Activated T-cell treated with anti-CD3 and anti-CD28 coated beads, Interleukin-2, amount 50 U/mL, for 4 hours (primary cell): Measurements from ENCODE around the gene MPP1. TPM values are rescaled to one million over a fixed set of nuclear protein-coding genes. Genes with fewer than 3 reads are reported as not detected.
A peak's percentile ranks its signal among the peaks of the same experiment; 100 is the strongest.
"Not testable (repeated sequence)": the region's sequence is repeated elsewhere in the genome, so short reads cannot be mapped to it uniquely, and the experiment has no call there.

Experiments used
- ATAC-seq, 2 donors: fragments of 200-7000 bp; cut with Tn5 transposase; one replicate each; pipeline ENCODE4 v1.10.0; 2021
- DNase-seq: peaks from one replicate; pipeline ENCODE4 v3.0.0-alpha.2; 2020
- H3K27me3 Mint-ChIP-seq: one replicate; pipeline ENCODE4 v1.8.0; 2021; ENCODE audit warnings: low read depth, mixed read lengths
- H3K36me3 Mint-ChIP-seq: one replicate; pipeline ENCODE4 v1.8.0; 2022; ENCODE audit warnings: mixed read lengths; ENCODE audit not compliant: insufficient read depth
- H3K4me1 Mint-ChIP-seq: one replicate; pipeline ENCODE4 v1.8.0; 2021; ENCODE audit warnings: low read depth, mixed read lengths
- H3K4me3 Mint-ChIP-seq: one replicate; pipeline ENCODE4 v1.8.0; 2021; ENCODE audit warnings: mild to moderate bottlenecking, moderate library complexity, mixed read lengths
- H3K9me3 Mint-ChIP-seq: one replicate; pipeline ENCODE4 v1.8.0; 2021; ENCODE audit warnings: mixed read lengths
- total RNA-seq, 3 donors: library from RNA; stranded (reverse); gene quantifications; one replicate each; pipeline ENCODE4 v1.2.1, GENCODE V29; 2021

MPP1 gene
- 1 to 10 TPM; 8.0 to 8.8 (median 8.0) TPM for total RNA-seq

- peaks cover 37% of the 10 kb centered on the region for H3K4me1 Mint-ChIP-seq
- ATAC-seq = peak; percentile 88 to 91
- peak within 1 kb of the TSS; percentile 75 for H3K4me3 Mint-ChIP-seq
- no peaks in the 10 kb centered on the region for H3K27me3 Mint-ChIP-seq
- H3K36me3 Mint-ChIP-seq = no peaks in the 10 kb centered on the region
- peak; percentile 72 for DNase-seq
- no peaks in the 10 kb centered on the region for H3K9me3 Mint-ChIP-seq
Observed at GRCh38 chrX:154804957-154805695, at the start of gene MPP1. TSS of gene MPP1 (minus strand) at chrX:154805485. CDS start at chrX:154805373, 112 bp downstream.

DNA sequence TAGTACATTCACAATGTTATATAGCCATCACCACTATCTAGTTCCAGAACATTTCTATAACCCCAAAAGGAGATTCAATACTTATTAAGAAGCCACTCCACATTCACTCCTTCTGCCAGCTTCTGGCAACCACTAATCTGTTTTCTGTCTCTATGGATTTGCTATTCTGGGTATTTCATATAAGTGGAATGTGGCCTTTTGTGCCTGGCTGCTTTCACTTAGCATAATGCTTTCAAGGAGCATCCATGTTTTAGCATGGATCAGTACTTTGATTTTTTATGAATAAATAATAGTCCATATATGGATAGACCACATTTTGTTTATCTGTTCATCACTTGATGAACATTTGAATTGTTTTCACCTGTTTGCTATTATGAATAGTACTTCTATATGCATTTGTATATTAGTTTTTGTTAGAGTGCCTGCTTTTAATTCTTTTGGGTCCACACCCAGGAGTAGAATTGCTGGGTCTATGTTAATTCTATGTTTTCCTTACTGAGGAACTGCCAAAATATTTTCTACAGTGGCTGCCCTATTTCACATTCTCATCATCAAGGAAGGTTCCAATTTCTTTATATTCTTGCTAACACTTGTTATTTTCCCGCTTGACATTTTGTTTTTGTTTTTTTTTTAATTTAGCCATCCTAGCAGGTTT, 45.8 kb upstream of the MPP1 start:
- H3K36me3 Mint-ChIP-seq = peaks cover 3% of the 10 kb centered on the region
- H3K4me1 Mint-ChIP-seq = no peaks in the 10 kb centered on the region
- DNase-seq = no peak

DNA sequence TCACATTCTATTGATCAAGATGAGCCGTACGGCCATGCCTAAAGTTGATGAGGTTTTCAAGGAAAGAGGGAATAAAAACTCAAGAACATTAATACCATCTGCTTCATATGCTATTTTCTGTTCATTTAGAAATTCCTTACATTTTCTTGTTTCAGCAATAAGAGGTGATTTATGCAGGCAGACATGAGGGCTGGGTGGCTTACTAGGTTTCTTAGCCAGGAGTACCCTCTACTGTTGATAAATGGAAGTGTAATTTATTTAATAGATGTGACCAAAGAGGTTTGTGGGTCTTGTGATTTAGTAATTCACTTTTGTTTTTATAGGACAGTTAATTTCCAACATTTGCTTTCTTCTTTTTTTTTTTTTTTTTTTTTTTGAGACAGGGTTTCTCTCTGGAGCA, 35.6 kb upstream of the MPP1 start:
- H3K27me3 Mint-ChIP-seq = no peaks in the 10 kb centered on the region
- H3K9me3 Mint-ChIP-seq = no peaks in the 10 kb centered on the region
- H3K4me1 Mint-ChIP-seq = no peaks in the 10 kb centered on the region
- H3K36me3 Mint-ChIP-seq = no peaks in the 10 kb centered on the region
- ATAC-seq = no peak
- no peak for DNase-seq
- no peak overlapping the region for H3K4me3 Mint-ChIP-seq

More for the DNA sequence above, 45.8 kb upstream of the MPP1 start:
- Mint-ChIP-seq H3K4me3 (no peak overlapping the region), H3K9me3 (no peaks in the 10 kb centered on the region), H3K27me3 (no peaks in the 10 kb centered on the region)
- ATAC-seq = no peak

- Mint-ChIP-seq H3K9me3 (no peaks in the 10 kb centered on the region), H3K27me3 (no peaks in the 10 kb centered on the region), H3K4me3 (no peak overlapping the region), H3K4me1 (no peaks in the 10 kb centered on the region), H3K36me3 (no peaks in the 10 kb centered on the region)
- DNase-seq (no peak), ATAC-seq (no peak)
Observed at GRCh38 chrX:154836163-154836562, 30.9 kb upstream of the MPP1 start.

- ATAC-seq = no peak
- Mint-ChIP-seq H3K4me1 (peaks cover 4% of the 10 kb centered on the region), H3K36me3 (no peaks in the 10 kb centered on the region), H3K9me3 (no peaks in the 10 kb centered on the region), H3K4me3 (no peak within 1 kb of the TSS), H3K27me3 (no peaks in the 10 kb centered on the region)
- no peak for DNase-seq
Observed at GRCh38 chrX:154834562-154834961, 29.3 kb upstream of the MPP1 start, which contains the start of gene SMIM9. TSS of gene SMIM9 (minus strand) at chrX:154834662. CDS start at chrX:154830856, 3,806 bp downstream.

DNA sequence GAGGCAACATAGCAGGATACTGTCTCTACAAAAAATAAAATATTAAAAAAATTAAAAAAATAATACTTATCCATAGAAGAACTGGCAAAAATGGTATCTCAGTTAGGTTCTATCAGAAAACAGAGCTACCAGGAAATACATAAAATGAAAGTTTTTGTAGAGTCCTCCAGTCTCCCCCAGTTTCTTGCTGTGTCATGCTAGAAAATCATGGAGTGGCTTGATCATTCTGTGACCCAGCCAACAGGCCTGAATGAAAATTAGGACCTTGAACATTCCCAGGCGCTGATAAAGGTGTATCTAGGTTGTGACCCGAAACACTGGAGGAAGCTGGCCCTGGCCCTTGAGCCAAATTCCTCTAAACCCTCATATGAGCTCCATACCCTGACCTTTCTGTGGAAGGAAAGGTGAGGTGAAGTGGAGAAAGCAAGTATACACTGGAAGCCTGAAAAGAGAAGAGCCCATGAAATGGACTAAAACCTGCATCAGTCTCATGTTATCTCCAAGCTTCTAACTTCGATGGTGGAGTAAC, 28.5 kb upstream of the MPP1 start:
- no peak for DNase-seq
- peaks cover 8% of the 10 kb centered on the region for H3K4me1 Mint-ChIP-seq
- no peak overlapping the region for H3K4me3 Mint-ChIP-seq
- H3K36me3 Mint-ChIP-seq = no peaks in the 10 kb centered on the region
- no peak for ATAC-seq
- H3K9me3 Mint-ChIP-seq = no peaks in the 10 kb centered on the region
- H3K27me3 Mint-ChIP-seq = no peaks in the 10 kb centered on the region

DNA sequence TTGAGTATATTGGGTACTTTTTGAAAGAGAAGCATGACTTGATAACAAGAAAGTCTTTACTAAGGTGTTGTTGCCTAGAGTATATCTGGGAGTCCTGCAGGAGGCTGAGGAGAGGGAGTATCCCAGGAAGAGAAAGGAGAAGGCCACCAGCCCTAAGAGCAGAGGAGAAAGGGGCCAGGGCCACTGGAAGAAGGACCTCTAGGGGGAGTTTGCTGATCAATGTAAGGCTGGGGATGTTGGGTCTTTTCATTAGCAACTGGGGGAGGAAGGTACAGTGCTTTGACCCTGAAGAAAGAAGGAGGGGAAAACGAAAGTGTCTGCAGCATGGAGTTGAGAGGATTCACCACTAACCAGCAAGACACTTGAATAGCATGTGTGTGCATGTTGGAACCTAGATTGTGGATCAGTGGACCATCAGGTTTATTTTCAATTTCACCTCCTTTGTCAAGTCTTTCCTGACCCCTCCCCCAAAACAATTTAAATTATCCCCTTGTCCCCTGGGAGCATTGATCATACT, 24.7 kb upstream of the MPP1 start:
- H3K4me1 Mint-ChIP-seq = peaks cover 22% of the 10 kb centered on the region
- H3K27me3 Mint-ChIP-seq = no peaks in the 10 kb centered on the region
- no peaks in the 10 kb centered on the region for H3K9me3 Mint-ChIP-seq

GRCh38 chrX:154829134-154829533, 23.8 kb upstream of the MPP1 start:
- H3K27me3 Mint-ChIP-seq = no peaks in the 10 kb centered on the region
- ATAC-seq = no peak
- no peaks in the 10 kb centered on the region for H3K9me3 Mint-ChIP-seq
- H3K4me3 Mint-ChIP-seq = no peak overlapping the region
- H3K36me3 Mint-ChIP-seq = no peaks in the 10 kb centered on the region
- DNase-seq = no peak
- peaks cover 22% of the 10 kb centered on the region for H3K4me1 Mint-ChIP-seq

More for the DNA sequence above, 24.7 kb upstream of the MPP1 start:
- no peak for ATAC-seq
- H3K4me3 Mint-ChIP-seq = no peak overlapping the region
- no peak for DNase-seq
- no peaks in the 10 kb centered on the region for H3K36me3 Mint-ChIP-seq

DNA sequence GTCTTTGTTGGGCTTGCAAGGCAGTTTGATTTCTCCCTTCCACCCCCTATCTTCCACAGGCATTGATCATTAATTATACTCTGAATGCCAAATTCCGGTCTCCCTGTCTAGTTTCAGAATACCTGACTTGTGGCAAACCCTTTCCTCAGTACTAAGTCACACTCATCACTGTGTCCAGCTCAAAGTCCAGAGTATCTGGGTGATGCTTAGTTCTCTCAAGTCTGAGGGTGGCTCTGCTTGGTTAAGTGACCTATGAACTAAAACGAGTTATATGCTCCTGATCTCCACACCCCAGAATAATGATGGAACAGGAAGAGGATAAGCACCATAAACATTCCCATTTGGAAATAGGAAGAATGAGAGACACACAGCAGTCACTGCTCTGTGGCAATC, 22.7 kb upstream of the MPP1 start:
- Mint-ChIP-seq H3K36me3 (no peaks in the 10 kb centered on the region), H3K4me1 (peaks cover 22% of the 10 kb centered on the region), H3K9me3 (no peaks in the 10 kb centered on the region), H3K27me3 (no peaks in the 10 kb centered on the region), H3K4me3 (no peak overlapping the region)
- ATAC-seq = no peak
- no peak for DNase-seq

DNA sequence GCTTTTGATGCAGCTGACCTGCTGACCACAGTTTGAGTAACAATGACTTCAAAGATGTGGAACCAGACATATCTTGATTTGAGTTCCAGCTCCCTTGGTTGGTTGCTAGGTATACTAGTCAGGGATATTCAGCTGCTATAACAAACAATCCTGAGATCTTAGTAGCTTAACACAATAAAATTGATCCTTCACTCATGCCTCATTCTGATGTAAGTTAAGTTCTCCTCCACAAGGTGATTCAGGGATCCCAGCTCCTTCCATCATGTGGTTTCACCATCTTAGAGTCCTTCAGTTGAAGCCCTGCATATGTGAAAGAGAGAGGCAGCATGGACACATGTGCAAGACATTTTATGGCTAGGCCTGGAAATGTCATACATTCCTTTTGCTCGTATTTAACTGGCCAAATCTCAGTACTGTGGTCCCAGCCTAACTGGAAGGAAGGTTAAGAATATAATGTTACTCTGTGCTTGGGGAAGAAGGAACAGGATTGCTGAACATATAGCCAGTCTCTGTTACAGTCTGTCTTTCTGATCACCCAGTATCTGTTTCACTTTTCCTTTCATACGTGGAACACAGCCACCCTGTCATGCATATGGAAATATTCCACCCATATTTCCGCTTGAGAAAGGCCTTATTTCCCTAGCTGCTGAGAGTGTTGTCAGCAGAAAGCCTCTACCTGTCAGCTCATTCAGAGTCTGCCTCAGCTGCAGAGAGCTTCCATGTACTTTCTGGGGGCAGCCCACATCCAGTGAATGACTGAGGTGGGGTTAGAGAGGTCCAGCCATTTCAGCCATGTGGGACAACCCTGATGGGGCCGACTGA, 22.1 kb upstream of the MPP1 start:
- H3K9me3 Mint-ChIP-seq = no peaks in the 10 kb centered on the region
- H3K36me3 Mint-ChIP-seq = no peaks in the 10 kb centered on the region
- H3K4me3 Mint-ChIP-seq = peak overlapping the region; percentile 11
- H3K27me3 Mint-ChIP-seq = no peaks in the 10 kb centered on the region
- peaks cover 22% of the 10 kb centered on the region for H3K4me1 Mint-ChIP-seq
- DNase-seq (no peak), ATAC-seq (peak in 1 of 2 donors; percentile 66)

DNA sequence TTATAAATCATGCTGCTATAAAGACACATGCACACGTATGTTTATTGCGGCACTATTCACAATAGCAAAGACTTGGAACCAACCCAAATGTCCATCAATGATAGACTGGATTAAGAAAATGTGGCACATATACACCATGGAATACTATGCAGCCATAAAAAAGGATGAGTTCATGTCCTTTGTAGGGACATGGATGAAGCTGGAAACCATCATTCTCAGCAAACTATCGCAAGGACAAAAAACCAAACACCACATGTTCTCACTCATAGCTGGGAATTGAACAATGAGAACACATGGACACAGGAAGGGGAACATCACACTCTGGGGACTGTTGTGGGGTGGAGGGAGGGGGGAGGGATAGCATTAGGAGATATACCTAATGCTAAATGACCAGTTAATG, 20.3 kb upstream of the MPP1 start:
- not testable (repeated sequence) for ATAC-seq, DNase-seq, H3K36me3 Mint-ChIP-seq, H3K9me3 Mint-ChIP-seq, H3K4me3 Mint-ChIP-seq, H3K27me3 Mint-ChIP-seq
- peaks cover 22% of the 10 kb centered on the region for H3K4me1 Mint-ChIP-seq

GRCh38 chrX:154824638-154825037, 19.4 kb upstream of the MPP1 start:
- Mint-ChIP-seq H3K36me3 (no peaks in the 10 kb centered on the region), H3K9me3 (no peaks in the 10 kb centered on the region), H3K4me3 (no peak overlapping the region), H3K4me1 (peaks cover 18% of the 10 kb centered on the region), H3K27me3 (no peaks in the 10 kb centered on the region)
- no peak for DNase-seq
- no peak for ATAC-seq

DNA sequence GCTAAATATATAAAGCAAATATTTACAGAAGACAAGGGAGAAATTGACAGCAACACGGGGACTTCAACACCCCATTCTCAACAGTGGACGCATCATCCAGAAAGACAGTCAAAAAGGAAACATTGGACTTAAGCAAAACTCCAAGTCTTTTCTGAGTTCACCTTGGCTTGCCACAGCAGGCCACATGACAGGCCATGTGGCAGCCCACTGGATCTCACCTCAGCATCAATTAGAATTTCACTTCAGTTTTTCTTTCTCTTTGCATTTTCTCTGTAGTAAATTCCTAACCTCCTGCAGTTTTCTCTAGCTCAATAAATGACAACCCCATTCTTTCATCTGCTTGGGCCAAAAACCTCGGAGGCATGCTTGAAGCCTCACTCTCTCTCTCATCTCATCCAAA, 16.7 kb upstream of the MPP1 start:
- Mint-ChIP-seq H3K36me3 (no peaks in the 10 kb centered on the region), H3K9me3 (no peaks in the 10 kb centered on the region), H3K4me1 (peaks cover under 1% of the 10 kb centered on the region), H3K4me3 (no peak overlapping the region), H3K27me3 (no peaks in the 10 kb centered on the region)
- DNase-seq (no peak), ATAC-seq (no peak)

GRCh38 chrX:154821523-154821922, 16.2 kb upstream of the MPP1 start:
- Mint-ChIP-seq H3K9me3 (no peaks in the 10 kb centered on the region), H3K27me3 (no peaks in the 10 kb centered on the region), H3K4me1 (no peaks in the 10 kb centered on the region), H3K4me3 (no peak overlapping the region), H3K36me3 (no peaks in the 10 kb centered on the region)
- no peak for DNase-seq
- ATAC-seq = no peak
